Measurements from ENCODE around the gene TAC4.

- TF ChIP-seq CTCF (IDR thresholded peaks at IDR 0.05; ENCODE audit: insufficient read depth, low read length, poor library complexity, severe bottlenecking) (no peak), EZH2phosphoT487 (conservative IDR thresholded peaks at IDR 0.05; ENCODE audit: low read length) (no peak)
Observed at GRCh38 chr17:49870298-49870697, 22.4 kb upstream of the TAC4 start.

Measured in SU-DHL-6 (cell line).